RCC 7860 (cell line): ENCODE measurements around the gene SLC26A11.
"Not testable (repeated sequence)": the region's sequence is repeated elsewhere in the genome, so short reads cannot be mapped to it uniquely, and the experiment has no call there.

Experiments
- DNase-seq: peaks from one replicate; pipeline ENCODE4 v3.0.0-alpha.2; 2015; ENCODE audit warnings: low spot score
- FAIRE-seq: peaks from 2 replicates; lab custom pipeline; 2012; peaks lifted over from hg19 to GRCh38; lab: Jason Lieb, UNC

Gene SLC26A11

DNA sequence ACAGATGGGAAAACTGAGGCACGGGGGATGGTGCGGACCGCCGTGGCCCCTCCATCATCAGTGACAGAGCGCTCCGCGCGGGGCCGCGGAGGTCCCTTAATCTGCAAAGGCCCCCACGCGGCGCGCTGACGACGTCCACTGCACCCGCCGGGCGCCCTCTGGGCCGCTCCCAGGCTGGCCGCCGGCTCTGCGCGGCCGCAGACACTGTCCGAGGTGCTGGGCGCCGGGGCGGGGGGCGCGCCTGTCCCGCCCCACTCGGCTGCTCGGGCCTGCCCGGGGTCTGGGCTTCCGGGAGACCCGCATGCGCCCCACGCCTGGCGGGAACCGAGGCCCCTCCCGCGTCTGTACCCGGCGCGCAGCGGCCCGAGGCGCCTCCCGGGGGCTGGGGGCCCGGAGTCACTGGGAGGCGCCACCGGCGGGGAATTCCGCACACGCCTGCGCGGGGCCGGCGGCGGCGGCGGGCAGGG lies 39.9 kb downstream of the SLC26A11 start:
- DNase-seq (peak; percentile 81), FAIRE-seq (no peak)

DNA sequence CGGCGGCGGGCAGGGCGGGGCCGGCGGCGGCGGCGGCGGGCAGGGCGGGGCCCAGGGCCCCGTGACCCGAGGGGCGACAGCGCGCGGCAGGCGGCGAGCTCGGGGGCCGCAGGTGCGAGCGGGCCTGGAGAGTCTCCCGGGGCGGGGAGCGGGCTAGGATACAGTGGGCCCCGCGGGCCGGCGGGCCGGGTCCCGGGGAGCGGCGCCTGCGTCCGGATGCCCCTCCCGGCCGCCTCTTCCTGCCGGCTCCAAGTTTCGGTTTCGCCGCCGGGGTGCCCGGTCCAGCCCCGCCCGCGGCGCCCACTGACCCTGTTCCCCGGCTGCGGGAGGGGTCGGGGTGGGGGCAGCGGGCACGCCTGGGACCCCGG lies 40.5 kb downstream of the SLC26A11 start, which contains the start of gene RNF213:
TSS of gene RNF213 (plus strand) at position 62 of the 368 bp plus-strand sequence. CDS start 2,830 bp downstream, outside the sequence.
- DNase-seq (peak; percentile 16), FAIRE-seq (no peak)

- FAIRE-seq (no peak), DNase-seq (peak; percentile 69)
These were observed 41.1 kb downstream of the SLC26A11 start for GRCh38 chr17:80261159-80261894.

DNA sequence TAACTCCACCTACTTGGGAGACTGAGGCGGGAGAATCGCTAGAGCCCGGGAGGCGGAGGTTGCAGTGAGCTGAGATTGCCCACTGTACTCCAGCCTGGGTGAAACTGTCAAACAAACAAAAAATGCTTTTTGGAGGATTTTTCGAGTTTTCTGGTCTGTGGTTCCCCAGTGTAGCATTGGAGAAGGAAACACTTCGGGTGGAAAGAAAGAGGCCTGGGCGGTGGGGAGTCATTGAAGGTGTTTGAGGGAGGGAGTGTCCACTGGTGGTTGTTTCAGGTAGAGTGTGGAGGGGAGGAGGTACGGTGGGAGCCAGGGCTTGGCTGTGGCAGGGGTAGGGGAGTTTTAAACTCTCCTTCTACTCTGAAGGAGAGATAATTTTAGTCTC lies 41.7 kb downstream of the SLC26A11 start:
- DNase-seq (no peak), FAIRE-seq (no peak)

DNA sequence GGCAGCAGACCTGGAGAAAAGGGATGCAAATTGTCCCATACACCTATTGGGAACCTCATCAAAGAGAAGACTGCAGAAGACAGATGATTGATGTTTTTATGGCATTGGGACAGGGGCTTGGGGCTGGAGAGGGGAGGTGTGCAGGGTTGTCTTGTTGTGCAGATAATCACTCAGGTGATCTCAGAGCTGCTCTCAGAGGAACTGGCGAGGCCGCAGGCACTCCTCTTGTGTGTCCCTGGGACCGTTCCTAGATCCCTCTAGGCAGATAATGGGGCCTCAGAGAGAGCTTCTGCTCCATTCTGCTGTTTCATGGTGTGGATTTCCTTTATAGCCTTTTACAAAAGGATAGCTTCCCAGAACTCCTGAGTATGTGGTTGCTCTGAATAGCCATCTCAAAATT lies 42.1 kb downstream of the SLC26A11 start:
- no peak for FAIRE-seq
- no peak for DNase-seq

GRCh38 chr17:80262775-80263244 lies 42.6 kb downstream of the SLC26A11 start:
- FAIRE-seq = no peak

GRCh38 chr17:80263253-80264204 lies 43.3 kb downstream of the SLC26A11 start:
- FAIRE-seq (peak; percentile 64), DNase-seq (peak; percentile 87)

More at GRCh38 chr17:80262775-80263244, 42.6 kb downstream of the SLC26A11 start:
- no peak for DNase-seq

DNA sequence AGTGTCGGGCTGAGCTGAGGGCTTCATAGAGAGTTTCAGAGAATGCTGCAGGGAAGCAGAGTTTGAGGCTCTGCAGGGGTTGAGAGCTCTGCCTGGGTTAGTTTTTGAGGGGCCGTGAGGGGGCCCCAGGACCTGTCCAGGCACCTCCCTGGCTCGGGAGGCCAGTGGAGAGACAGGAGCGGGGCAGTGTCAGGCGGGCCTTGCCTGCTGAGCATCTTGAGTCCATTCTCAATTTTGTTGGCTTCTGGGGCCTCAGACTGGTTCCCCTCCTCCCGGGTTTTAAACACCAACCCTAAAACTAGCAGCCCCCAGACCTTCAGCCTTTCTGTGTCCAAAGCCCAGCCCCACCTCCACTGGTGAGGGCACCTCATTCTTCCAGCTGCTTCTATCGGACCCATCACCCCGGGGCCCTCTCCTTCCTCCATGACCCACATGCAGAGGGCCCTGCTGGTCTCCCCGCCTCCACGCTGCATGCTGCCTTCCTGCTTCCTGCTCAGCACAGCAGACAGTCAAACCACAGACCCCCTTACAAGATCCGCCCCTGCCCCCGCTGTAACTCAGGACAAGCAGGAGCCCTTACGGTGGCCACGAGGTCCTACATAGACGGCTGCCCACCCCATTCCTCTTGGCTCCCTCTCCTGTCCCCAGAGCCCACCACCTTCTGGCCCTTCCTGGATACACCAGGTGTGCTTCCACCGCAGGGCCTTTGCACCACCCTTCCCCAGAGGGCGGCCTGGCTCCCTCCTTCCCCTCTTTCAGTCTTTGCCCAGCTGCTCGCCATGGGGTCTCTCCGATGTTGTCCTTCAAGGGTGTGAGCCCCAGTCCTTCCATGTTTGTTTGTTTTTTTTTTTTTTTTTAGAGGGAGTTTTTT lies 44.2 kb downstream of the SLC26A11 start:
- no peak for FAIRE-seq

DNA sequence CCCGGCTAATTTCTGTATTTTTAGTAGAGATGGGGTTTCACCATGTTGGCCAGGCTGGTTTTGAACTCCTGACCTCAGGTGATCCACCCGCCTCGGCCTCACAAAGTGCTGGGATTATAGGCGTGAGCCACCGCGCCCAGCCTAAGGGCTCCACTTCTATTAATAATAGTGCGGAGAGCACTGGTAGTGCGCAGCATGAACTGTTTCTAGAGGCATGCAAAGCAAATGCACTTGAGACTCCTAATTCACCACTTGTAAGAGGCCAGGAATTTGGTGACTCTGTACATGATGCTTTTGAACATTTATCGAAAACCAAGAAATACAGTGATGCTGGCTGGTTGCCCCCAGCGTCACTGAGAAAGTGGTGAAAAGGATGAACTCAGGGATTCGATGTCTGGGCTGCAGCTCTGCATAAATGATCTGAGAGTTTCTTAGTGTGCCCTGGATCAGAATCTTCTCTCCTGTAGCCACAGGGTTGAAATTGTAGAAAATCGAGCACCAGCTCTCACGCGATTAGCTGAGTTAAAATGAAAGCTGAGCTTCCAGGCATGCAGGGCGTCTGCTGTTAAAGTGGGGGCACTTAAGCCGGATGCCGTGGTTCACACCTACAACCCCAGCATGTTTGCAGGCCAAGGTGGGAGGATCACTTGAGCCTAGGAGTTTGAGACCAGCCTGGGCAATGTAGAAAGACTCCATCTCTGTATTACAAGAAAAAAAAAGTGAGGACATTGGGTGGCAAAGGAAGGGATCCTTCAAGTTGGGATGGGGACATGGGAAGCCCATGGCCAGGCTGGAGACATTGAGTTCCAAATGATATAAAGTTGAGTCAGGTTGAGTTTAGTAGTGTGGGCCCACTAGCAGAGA lies 45.2 kb downstream of the SLC26A11 start:
- FAIRE-seq = no peak
- DNase-seq = no peak

More for the DNA sequence above, 44.2 kb downstream of the SLC26A11 start:
- no peak for DNase-seq

DNA sequence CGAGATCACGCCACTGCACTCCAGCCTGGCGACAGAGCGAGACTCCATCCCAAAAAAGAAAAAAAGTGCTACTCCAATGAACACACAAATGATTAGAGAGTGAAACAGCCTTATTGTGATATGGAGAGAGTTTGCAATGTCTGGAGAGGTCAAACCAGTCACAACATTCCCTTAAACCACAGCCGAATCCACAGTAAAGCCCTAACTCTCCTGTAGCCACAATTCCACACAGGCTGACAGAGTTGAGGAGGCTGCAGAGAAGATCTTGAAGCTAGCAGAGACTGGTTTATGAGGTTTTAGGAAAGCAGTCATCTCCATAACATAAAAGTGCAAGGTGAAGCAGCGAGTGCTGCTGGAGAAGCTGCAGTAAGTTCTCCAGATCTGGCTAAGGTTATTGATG lies 47.2 kb downstream of the SLC26A11 start:
- DNase-seq (no peak), FAIRE-seq (no peak)

GRCh38 chr17:80268427-80268826 lies 48.2 kb downstream of the SLC26A11 start:
- DNase-seq = no peak
- FAIRE-seq = no peak

DNA sequence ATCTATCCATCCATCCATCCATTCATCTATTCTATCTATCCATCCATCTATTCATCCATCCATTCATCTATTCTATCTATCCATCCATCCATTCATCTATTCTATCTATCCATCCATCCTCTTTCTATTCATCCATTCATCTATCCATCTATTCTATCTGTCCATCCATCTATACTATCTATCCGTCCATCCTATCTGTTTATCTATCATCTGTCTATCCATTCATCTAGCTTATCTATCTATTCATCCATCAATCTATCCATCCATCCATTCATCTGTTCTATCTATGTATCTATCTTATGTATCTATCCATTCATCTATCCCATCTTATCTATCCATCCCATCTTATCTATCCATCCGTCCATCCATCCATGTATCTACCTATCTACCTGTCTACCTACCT lies 49.2 kb downstream of the SLC26A11 start:
- DNase-seq = no peak
- no peak for FAIRE-seq

DNA sequence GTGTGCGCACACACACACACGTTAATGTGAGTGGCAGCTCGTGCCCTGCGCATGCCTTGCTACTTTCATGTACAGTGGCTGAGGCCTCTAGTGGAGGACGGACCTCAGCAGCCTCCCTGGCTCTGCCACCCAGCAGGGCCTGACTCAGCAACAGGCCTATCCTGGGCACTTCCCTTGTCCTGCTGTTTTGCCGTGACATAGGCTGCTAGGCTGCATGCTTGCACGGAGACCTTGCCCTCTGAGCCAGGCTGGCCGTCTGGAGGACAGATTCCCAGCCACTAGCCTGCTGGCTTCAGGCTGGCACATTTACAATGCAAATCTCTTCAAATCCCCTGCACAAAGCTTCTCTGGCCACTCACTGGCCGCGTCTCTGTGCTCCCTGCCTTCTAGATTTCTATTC lies 49.9 kb downstream of the SLC26A11 start:
- DNase-seq (no peak), FAIRE-seq (no peak)

GRCh38 chr17:80270836-80271235 lies 50.6 kb downstream of the SLC26A11 start:
- no peak for FAIRE-seq
- no peak for DNase-seq

GRCh38 chr17:80272366-80272765 lies 52.1 kb downstream of the SLC26A11 start:
- no peak for DNase-seq
- no peak for FAIRE-seq

DNA sequence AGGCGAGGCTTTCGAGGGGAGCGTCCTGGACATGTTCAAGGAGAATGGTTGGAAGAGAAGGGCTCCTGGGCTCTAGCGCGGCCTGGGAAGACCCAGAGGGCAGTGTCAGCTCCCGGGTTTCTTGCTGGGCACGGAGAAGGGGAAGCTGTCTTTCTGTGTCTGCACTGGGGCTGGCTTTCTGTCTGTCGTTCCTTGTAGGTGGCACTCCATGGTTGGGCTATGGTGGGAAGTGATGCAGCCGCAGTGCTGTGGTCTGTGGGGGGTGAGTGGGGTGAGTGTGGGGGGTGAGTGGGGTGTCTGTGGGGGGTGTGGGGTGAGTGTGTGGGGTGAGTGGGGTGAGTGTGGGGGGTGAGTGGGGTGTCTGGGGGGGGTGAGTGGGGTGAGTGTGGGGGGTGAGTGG lies 54.1 kb downstream of the SLC26A11 start:
- DNase-seq (no peak), FAIRE-seq (no peak)

DNA sequence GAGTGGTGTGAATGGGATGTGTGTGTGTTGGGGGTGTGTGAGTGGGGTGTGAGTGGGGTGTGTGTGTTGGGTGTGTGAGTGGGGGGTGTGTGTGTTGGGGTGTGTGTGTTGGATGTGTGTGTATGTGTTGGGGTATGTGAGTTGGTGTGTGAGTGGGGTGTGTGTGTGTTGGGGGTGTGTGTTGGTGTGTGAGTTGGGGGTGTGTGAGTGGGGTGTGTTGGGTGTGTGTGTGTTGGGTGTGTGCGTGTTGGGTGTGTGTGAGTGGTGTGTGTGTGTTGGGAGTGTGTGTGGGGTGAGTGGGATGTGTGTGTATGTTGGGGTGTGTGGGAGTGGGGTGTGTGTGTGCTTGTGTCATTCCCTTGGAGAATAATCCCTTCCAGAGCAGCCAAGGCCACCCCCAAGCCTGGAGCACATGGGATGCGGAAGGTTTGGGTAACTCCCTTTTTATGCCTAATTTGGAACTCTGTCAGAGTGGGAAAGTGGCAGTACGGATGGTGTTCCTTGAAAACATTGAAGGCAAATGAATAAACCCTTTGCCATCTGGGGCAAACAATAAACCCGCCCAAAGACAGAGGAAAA lies 54.7 kb downstream of the SLC26A11 start:
- FAIRE-seq (no peak), DNase-seq (no peak)

- not testable (repeated sequence) for DNase-seq
These were observed 55.6 kb downstream of the SLC26A11 start for GRCh38 chr17:80275857-80276256.

More at GRCh38 chr17:80275857-80276256, 55.6 kb downstream of the SLC26A11 start:
- FAIRE-seq = not testable (repeated sequence)
